GM19025 (cell line): ENCODE measurements around the gene CROCC.

Experiments
- ATAC-seq: cut with Tn5 transposase; IDR thresholded peaks from one replicate; pipeline ENCODE4 v1.9.1; 2021; ENCODE audit warnings: mild to moderate bottlenecking, low read depth, moderate library complexity; ENCODE audit not compliant: unreplicated experiment

CROCC gene

GRCh38 chr1:16979475-16980327, 58.0 kb downstream of the CROCC start:
- ATAC-seq = no peak

- no peak for ATAC-seq
These were observed 58.9 kb downstream of the CROCC start, which contains the start of gene MFAP2 for GRCh38 chr1:16980473-16981268. TSS of gene MFAP2 (minus strand) at chr1:16980620. CDS start at chr1:16978273, 2,347 bp downstream.

- no peak for ATAC-seq
These were observed 59.6 kb downstream of the CROCC start for GRCh38 chr1:16981269-16981849.

- no peak for ATAC-seq
These were observed 61.2 kb downstream of the CROCC start for GRCh38 chr1:16982902-16983301.

- ATAC-seq = no peak
These were observed 61.9 kb downstream of the CROCC start for GRCh38 chr1:16983649-16984048.

GRCh38 chr1:16984717-16985116, 63.0 kb downstream of the CROCC start:
- ATAC-seq = no peak

GRCh38 chr1:16986113-16986512, 64.4 kb downstream of the CROCC start:
- no peak for ATAC-seq

GRCh38 chr1:16986560-16986959, 64.8 kb downstream of the CROCC start:
- ATAC-seq = no peak

- no peak for ATAC-seq
These were observed 65.2 kb downstream of the CROCC start for GRCh38 chr1:16986962-16987361.

- no peak for ATAC-seq
These were observed 66.5 kb downstream of the CROCC start for GRCh38 chr1:16988210-16988609.

GRCh38 chr1:16989676-16990391, 68.1 kb downstream of the CROCC start:
- ATAC-seq = no peak

- ATAC-seq = no peak
These were observed 69.8 kb downstream of the CROCC start for GRCh38 chr1:16991571-16991970.

- ATAC-seq = no peak
These were observed 70.4 kb downstream of the CROCC start for GRCh38 chr1:16992102-16992501.

GRCh38 chr1:16992675-16993074, 70.9 kb downstream of the CROCC start:
- ATAC-seq = no peak

GRCh38 chr1:16993521-16994038, 71.8 kb downstream of the CROCC start:
- no peak for ATAC-seq

- ATAC-seq = no peak
These were observed 75.1 kb downstream of the CROCC start for GRCh38 chr1:16996845-16997244.

GRCh38 chr1:16998589-16998988, 76.9 kb downstream of the CROCC start:
- no peak for ATAC-seq

- ATAC-seq = no peak
These were observed 78.1 kb downstream of the CROCC start for GRCh38 chr1:16999863-17000262.

- no peak for ATAC-seq
These were observed 80.2 kb downstream of the CROCC start for GRCh38 chr1:17001760-17002523.

- no peak for ATAC-seq
These were observed 80.8 kb downstream of the CROCC start for GRCh38 chr1:17002524-17002902.
